ENCODE data around the gene SPAG16.

SPAG16 gene

DNA sequence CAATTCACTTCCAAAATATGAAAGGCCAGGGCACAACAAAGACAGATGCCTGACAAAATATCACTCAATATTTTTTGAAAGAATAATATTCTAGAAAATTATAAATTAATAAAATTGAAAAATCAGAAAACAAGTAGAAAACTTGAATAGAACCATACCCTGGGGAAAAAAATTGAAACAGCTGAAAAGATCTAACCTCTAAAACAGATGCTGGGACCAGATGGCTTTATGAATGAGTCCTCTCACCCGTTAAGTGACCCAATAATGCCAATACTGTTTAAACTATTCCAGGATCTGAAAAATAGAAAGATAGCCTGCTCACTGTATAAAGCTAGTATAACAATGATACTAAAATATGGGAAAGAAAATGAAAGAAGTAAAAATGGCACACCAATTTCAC lies 804.3 kb downstream of the SPAG16 start:
- DNase-seq (ENCODE audit: low read depth): no peak

DNA sequence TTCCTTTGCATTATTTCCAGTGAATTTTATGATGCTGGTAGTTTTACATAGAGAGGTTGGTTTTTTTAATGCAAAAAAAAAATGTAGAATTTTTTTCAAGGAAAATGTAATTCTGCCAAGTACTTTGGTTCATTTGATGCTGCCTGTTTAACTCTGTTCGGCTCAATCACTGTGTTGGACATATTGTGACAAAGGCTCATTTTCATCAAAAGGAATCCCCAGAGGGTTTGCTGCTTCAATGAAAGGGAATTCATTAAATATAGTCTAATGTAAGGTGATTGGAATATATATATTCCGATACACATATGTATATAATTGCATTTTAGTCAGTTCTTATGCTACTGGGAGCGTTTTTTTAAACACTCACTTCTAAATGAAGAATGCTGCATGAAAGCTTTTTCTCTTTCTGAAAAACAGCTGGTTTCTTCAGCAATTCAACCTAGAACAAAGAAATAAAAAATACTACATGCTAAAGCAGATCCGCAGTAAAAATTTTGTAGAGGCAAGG lies 812.0 kb downstream of the SPAG16 start:
- no peak for DNase-seq (ENCODE audit: low read depth)

DNA sequence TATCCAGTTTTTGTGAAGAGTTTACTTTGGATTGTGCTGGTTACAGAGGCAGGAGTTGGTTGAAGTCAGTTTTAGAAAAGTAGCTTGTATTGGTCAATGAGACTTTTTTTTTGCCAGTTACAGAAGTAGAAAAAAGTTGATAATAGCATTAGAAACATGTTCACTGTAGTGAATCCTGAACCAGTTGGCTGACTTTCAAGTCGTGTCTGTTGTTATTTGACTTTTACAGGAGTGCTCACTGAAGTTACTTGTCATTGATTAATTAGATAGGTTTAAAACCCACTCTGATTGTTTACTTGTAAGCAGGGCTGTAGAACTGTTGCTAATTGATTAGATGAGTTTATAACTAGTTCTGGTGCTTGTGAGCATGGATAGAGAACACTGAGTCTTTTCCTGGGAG lies 814.5 kb downstream of the SPAG16 start:
- DNase-seq (ENCODE audit: low read depth): no peak

DNA sequence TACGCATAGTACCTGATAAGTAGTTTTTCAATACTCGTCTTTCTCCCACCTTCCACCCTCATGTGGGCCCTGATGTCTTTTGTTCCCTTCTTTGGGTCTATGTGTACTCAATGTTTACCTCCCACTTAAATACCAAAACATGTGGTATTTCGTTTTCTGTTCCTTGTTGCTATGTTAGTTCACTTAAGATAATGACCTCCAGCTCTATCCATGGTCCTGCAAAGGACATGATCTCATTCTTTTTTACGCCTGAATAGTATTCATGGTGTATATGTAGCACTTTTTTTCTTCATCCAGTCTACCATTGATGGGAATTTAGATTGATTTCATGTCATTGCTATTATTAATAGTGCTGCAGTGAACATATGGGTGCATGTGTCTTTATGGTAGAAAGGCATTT lies 816.2 kb downstream of the SPAG16 start:
- DNase-seq (ENCODE audit: low read depth): no peak

DNA sequence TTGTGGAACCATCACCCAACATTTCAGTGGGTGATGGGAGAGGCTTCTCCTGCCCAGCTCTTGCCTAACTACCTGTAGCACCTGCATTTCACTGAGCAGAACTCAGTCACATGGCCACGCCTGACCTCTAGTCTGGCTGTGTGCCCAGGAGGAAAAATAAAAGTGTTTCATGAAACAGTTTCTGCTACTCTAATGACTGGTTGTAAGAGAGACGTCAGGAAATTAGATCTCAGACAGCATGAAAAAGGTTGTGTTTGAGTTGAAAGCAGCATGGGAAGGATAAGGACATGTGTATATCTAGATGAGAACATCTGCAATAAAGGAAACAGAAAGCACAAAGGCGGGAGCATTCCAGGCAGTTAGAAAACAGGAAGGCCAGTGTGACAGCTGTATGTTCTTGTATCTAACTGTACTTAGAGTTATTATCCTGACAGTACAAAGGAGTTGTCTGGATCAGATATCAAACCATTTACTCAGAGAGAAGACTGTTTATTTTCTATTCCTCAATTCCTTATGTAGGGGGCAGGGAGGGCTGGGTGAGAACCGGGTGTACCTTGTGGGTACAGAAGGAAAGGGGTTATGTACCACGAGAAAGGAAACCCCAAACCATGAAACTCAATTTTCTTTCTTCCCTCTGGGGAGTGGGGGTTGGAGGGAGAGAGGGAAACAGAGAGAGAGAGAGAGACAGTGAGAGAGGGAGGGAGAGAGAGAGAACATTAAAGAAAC lies 819.2 kb downstream of the SPAG16 start:
- no peak for DNase-seq (ENCODE audit: low read depth)

DNA sequence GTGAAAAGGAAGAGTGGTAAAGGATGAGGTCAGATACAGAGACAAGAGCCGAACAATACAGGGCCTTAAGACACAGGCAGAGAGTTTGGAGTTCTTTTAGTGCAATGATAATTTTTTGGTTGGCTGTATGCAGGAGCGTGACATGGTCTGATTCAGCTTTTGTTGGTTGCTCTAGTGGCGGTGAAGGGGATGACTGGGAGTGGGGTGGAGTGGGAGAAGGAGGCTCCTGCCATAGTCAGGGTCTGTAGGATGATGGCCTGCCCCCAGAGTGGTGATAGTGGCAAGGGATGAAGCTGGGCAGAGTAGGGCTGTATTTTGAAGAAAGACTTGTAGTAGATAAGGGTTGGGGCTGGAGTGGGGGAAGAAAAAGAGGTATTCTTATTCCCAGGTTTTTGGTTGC lies 820.0 kb downstream of the SPAG16 start:
- no peak for DNase-seq (ENCODE audit: low read depth)

DNA sequence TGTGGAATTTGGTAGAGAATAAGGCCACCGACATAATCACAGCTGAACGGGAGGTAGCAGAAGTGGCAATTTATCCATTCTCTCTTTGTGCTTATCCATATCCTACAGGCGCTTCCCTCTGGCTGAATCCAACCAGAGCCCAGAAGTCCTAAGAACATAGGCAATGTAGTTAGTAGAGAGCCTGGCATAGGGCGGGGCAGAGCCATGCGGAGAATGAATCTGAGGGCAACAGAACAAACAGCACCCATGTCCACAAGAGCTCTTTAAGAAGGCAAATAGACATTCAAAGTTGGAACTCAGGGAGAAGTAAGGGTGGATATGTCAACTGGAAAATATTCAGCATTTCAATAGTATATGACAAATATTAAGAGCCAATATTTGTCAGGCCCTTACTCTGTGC lies 820.7 kb downstream of the SPAG16 start:
- no peak for DNase-seq (ENCODE audit: low read depth)

DNA sequence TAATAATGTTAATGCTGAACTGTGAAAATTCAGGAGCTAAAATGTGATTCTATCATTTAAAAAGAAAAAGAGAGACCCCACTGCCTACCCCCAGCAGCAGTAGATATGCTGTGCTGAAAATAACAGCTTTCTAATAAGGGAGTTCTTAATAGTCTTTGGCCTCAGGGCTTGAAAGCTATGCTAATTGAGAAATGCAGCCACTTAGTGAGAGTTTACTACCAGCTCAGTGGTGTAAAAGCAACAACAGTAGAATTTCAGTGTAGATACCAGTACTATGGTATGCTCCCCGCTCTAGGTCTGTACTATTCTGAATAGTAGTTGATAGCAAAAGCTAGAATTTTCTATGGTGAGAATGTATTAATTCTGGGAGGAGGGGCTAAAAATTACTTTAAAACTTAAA lies 823.5 kb downstream of the SPAG16 start:
- DNase-seq (ENCODE audit: low read depth): no peak

DNA sequence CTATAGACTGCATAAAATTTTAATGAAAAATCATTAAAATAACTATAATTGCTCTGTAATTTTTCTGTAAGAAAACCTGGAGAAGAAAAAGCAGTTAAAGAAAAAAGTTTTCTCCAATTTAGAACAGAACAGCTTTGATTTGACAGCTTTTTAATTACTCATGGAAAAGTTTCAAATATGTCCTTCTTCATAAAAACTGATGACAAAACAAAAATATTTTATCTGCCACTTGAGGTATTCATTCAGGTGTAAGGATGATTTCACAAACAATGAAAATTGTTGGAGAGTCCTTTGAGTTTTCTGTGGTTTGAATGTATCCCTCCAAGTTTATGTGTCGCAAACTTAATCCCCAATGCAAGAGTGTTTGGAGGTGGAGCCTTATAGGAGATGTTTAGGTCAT lies 824.3 kb downstream of the SPAG16 start:
- no peak for DNase-seq (ENCODE audit: low read depth)

DNA sequence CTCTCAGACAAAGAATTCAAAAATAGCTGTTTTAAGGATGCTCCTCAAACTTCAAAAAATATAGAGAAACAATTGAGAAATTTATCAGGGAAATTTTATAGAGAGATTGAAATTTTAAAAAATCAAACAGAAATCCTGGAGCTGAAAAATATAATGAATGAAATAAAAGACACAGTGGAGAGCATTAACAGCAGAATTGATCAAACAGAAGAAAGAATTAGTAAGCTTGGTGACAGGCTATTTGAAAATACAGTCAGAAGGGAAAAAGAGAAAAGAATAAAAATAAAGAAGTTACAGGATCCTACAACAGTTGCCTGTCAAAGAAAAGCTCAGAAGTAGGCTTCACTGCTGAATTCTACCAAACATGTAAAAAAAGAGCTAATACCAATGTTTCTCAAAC lies 832.8 kb downstream of the SPAG16 start:
- DNase-seq (ENCODE audit: low read depth): no peak

DNA sequence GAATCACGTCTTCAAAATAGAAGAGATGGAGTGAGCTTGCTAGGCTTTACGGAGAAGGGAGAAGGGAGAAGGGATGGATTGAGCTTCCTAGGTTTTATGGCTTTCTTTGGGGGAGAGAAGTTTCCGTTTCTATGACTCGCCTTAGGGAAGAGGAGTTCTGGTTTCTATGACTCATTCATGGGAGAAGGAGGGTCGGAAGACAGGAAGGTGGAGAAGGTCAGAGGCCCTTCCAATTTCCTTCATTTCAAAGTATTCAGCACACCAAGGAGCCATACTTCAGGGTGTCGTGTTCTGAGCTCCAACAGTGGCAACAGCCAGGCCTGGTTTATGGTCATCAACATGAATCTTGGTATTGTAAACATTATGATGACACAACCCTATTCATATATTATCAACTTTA lies 841.9 kb downstream of the SPAG16 start:
- peak; percentile 89 for DNase-seq (ENCODE audit: low read depth)

DNA sequence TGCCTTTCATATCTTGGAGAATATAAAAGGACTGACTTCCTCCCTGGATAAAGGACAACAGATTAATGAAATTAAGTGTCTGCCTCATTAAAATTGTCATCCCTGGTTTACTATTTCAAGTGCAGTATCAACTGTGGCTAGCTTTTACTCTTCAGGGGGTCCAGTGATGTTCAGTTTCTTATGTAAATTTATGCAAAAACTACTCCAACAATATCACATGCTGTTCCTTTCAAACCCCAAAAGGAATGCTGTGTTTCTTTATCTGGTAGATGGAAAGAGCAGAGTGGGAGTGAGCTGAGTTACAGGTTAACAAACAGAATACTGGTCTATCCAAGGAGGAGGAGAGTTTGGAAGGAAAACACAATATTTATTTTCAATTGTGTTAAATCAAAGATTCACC lies 842.9 kb downstream of the SPAG16 start:
- DNase-seq (ENCODE audit: low read depth): no peak

DNA sequence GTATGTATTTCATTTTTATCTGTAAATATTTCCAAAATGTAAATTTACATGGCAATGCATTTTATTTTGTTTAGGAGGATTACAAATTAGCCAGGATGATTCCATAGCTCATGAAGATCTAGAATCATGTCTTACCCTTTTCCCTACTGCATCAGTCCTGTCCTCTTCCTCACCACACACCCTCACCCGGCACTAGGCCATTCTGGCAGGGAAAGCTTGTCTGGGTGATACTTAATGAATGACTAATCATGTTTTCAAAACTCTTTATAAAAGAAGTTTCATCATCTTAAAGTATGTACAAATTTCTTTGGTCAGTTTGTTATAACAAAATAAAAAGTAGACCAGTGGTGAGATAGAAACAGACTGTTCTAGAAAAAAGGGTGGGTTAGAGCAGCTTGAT lies 843.3 kb downstream of the SPAG16 start:
- peak; percentile 69 for DNase-seq (ENCODE audit: low read depth)

DNA sequence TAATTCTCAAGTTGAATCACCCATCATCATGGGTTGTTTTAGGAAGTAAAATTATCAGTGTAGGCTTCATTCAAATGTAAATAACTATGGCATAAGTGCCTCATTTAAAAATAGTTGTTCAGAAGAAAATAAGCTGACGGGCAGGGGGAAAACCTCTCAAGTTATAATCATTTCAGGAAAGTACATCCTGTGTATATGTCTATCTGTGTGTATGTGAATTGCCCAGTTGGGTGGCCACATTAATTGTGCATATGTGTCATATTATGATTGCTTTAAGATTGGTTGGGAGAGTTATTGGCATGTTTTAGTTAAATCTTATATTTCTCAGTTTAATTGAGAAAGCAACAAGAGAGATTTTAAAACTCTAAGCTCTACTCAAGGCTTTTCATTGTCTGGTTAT lies 843.8 kb downstream of the SPAG16 start:
- DNase-seq (ENCODE audit: low read depth): no peak

DNA sequence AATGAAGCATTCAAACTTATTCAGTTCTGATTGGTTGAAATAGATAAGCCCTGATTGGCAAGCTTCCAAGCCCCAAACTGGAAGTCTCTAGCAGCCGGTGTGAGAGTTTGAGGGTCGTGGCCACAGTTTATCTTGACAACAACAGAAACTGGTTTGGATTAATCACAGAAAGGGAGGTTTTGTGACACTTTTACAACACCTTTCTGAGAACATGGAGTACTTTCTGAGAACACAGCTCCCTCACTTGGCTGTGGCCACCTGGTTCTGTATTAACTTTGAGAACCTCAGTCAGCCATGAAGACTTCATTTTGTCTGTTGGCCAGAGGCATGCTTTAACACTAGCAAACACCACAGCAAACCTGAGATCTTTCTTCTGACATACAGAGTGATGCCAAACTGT lies 845.9 kb downstream of the SPAG16 start:
- DNase-seq (ENCODE audit: low read depth): no peak

DNA sequence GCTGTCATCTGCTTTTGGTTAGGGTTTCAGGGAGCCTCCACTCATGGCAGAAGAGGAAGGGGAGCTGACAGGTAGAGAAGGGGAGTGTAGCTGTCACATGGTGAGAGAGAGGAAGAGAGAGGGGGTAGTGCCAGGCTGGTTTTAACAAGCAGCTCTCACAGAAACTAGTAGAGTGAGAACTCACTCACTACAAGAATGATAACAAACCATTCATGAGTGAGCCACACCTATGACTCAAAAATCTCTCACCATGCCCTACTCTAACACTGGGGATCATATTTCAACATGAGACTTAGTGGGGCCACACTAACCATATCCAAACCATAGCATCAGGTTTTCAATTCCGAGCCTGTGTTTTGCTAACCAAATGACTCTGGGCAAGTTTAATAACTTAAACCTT lies 851.7 kb downstream of the SPAG16 start:
- DNase-seq (ENCODE audit: low read depth): peak; percentile 72

DNA sequence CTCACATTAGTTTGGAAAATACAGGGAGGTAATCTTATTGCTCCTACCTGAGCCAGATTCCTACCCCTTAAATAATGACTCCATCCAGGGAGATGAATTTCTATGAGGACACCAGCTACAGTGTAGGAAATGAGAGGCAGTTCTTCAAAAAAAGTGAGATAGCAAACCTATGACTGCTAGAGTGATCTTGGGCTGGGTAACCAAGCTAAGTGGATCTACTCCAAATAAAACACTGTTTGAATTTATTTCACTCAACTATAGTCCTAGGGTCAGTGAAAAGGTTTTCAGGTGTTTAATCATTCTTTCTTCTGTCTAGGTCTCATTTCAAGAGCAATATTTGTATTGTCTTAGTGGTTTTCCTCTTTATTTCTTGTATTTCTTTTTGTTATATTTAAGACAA lies 854.5 kb downstream of the SPAG16 start:
- no peak for DNase-seq (ENCODE audit: low read depth)

DNA sequence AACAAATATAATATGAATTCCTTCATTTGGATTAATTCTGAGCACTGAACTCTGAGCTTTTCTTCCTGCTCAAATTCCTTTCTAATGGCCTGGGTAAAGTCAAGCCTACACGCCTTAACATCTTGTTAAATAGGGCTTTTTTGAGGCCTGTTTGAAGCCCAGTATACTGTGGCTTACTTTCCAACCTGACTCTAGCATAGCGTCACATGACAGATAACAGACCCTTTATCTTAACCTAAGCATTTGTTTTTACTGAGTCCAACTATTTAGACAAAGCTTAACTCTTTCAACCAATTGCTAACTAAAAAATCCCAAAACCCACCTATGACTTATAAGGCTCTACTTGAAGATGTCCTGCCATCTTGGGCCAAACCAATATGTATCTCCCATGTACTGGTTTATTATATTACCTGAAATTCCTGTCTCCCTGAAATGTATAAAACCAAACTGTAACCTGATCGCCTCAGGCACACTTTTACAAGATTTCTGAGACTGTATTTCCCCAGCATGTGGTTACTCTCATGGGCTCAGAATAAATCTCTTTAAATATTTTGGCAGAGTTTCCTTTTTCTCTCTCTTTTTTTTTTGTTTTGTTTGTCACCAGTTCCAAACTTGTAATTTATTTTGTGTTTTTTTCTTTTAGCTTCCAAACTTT lies 855.5 kb downstream of the SPAG16 start:
- no peak for DNase-seq (ENCODE audit: low read depth)

DNA sequence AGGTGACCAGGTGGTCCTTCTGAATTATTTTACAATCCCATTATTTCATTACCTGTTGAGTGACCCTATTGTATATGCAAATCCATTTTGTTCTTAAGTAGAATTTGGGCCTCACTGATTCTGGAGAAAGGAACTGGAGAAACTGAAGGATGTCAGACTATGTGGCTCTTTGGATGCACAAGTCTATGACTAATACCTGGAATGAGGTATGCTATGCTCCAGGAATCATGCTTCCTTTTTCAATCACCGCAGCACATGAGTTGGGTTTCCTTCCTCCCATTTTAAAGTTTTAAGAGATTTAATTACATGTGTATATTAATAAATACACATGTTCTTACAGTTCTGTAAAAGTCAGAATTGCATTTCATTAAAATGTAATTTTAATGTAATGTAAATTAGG lies 872.7 kb downstream of the SPAG16 start:
- peak; percentile 24 for DNase-seq (ENCODE audit: low read depth)

DNA sequence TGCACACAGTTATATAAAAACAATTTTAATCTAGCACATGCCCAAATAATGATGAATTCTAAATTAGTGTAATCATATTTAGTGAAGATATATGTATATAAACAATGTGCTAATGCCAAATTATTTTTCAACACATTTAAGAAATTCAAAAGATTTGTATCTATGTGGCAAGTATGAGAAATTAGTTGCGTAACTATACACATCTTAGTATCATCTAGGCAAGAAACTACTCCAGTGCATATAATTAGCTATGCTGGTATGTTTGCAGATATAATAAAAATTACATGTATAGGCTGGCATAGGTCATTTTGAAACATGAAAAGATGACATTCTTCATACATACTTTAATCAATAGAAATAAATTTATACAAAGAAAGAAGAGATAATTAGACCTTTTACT lies 874.6 kb downstream of the SPAG16 start:
- no peak for DNase-seq (ENCODE audit: low read depth)

DNA sequence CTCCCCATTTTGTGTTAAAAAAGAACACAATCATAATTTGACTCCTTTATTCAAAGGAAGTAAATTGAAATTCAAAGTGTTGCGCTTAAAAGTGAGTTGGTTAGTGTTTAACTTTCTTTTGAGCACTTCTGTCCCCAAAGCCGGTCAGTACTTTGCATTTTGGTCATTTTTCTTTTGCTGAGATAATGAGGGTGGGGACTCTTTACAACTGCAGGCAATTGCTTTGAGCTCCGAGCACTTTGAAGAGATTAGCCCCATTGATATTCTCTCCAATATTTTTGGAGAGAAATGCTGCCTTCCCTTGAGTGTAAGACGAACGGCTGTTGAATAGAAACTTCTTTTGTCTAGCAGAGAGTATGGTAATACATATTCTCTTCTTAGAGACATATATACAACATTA lies 885.0 kb downstream of the SPAG16 start:
- DNase-seq (ENCODE audit: low read depth): no peak

DNA sequence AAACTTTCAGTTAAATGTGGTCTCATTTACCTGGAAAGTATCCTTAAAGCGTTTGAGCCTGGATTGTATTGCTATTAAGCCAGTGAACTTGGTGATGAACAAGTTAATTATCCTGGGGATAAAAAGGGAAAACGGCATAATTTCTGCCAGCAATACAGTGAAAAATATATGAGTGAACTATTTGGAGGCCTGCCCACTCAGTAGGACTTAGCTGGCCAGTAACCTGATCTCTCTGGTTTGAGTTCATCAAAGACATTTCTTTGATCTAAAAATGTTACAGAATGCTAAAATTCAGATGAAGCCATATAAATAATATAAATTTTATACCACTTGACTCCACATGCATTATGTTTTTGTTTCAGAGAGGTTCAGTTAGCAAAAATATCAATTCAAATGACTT lies 885.5 kb downstream of the SPAG16 start:
- DNase-seq (ENCODE audit: low read depth): no peak

DNA sequence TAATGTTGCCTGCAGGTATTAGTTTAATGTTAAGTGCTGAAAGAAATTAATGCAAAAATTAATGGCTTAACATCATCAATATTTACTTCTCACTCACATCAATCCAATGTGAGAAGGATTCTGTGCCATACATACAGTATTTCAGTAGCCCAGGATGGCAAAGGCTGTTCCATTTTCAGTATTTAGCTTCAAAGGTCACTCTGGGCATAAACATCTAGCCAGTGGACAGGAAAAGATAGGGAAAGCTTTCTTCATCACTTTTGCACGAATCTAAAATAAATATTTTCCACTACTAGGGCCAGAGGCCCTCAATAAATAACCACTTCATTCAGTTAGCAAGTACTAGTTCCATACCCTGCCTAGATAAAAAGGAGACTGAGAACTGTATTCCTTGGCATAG lies 890.3 kb downstream of the SPAG16 start:
- no peak for DNase-seq (ENCODE audit: low read depth)

DNA sequence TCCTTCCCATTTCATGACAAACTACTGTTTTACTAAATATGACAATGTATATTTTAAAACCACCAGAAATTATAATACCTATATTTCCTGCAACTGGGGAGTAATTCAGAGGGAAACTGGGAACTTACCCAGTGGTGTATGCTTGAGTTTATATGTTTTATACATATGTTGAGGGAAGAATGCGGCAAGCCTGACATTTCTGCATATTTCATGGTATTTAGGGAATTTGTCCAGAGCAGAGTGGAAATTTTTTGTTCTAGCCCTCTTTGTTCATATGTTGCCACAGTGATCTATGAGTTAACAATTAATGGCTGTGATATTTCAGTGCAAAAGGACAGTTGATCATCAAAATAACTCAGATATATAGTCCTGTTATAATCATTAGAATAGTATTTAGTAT lies 895.8 kb downstream of the SPAG16 start:
- no peak for DNase-seq (ENCODE audit: low read depth)

All from ELR (cell line).